Endothelial cell of umbilical vein (primary cell): Measurements from ENCODE around the gene KAT2A. TPM values are rescaled to one million over a fixed set of nuclear protein-coding genes. Genes with fewer than 3 reads are reported as not detected.

Experiments used
- BruUV-seq: library from RNA; stranded (reverse); fragments of 400-500 nt; replicated peaks from 2 replicates; lab custom pipeline; 2021; lab: Mats Ljungman, UMichigan
- CTCF ChIA-PET: fragments of 300-600, 350-600 bp; sonication (Branson Sonifier 250); formaldehyde crosslinking; loops from one replicate; lab custom pipeline; 2021; ENCODE audit warnings: antibody characterized with exemption, inconsistent platforms; lab: Charles Lee
- POLR2A ChIA-PET: fragments of 300-600, 350-600 bp; sonication (Branson Sonifier 250); formaldehyde crosslinking; loops from one replicate; lab custom pipeline; 2021; ENCODE audit warnings: antibody characterized with exemption, inconsistent platforms; lab: Charles Lee
- DNase-seq: peaks from one replicate; pipeline ENCODE4 v3.0.0-alpha.2; 2011; ENCODE audit warnings: low read depth, low spot score
- FAIRE-seq: peaks from 2 replicates; lab custom pipeline; 2011; peaks lifted over from hg19 to GRCh38; lab: Jason Lieb, UNC
- H2AFZ ChIP-seq: 2 replicates; pipeline ENCODE4 v1.6.0; 2012; ENCODE audit warnings: low read depth, low read length, control low read depth, inconsistent platforms
- H3K27ac ChIP-seq: 2 replicates; pipeline ENCODE4 v1.5.1; 2011; ENCODE audit warnings: low read depth, mild to moderate bottlenecking, control low read depth, low read length, moderate library complexity; ENCODE audit not compliant: insufficient read depth
- H3K27me3 ChIP-seq, 2 experiments: 2 replicates each; pipeline versions ENCODE4 v1.6.0 to v1.6.1; 2011; ENCODE audit warnings: low read length in 2 of 2, mixed read lengths in 1 of 2; ENCODE audit not compliant: control insufficient read depth in 2 of 2, insufficient read depth in 2 of 2
- H3K36me3 ChIP-seq, 2 experiments: 2 replicates in 1 of 2; 3 replicates in 1 of 2; pipeline ENCODE4 v1.5.1; 2011; ENCODE audit warnings: low read length in 2 of 2, mild to moderate bottlenecking in 1 of 2, moderate library complexity in 1 of 2; ENCODE audit not compliant: control insufficient read depth in 2 of 2, insufficient read depth in 2 of 2; ENCODE audit errors: extremely low read depth in 1 of 2
- H3K4me1 ChIP-seq: 3 replicates; pipeline ENCODE4 v1.5.1; 2011; ENCODE audit warnings: mild to moderate bottlenecking, low read length; ENCODE audit not compliant: control insufficient read depth, insufficient read depth; ENCODE audit errors: extremely low read depth
- H3K4me2 ChIP-seq: 2 replicates; pipeline ENCODE4 v1.6.1; 2011; ENCODE audit warnings: low read length, control low read depth, mixed read lengths; ENCODE audit not compliant: insufficient read depth
- H3K4me3 ChIP-seq, 3 experiments: fragments of 200-600 bp in 1 of 3; sonication (generic), shearing (Covaris generic) in 1 of 3; replicated peaks in 1 of 3; 2 replicates each; pipeline ENCODE4 v1.5.1; 2011 to 2016; ENCODE audit warnings: control low read depth in 3 of 3, low read length in 3 of 3, mild to moderate bottlenecking in 2 of 3, inconsistent platforms in 1 of 3, low read depth in 1 of 3, moderate library complexity in 1 of 3; ENCODE audit not compliant: insufficient read depth in 1 of 3
- H3K79me2 ChIP-seq: 2 replicates; pipeline ENCODE4 v1.6.0; 2012; ENCODE audit warnings: low read length, inconsistent platforms; ENCODE audit not compliant: control insufficient read depth, insufficient read depth
- H3K9ac ChIP-seq: replicated peaks from 2 replicates; pipeline ENCODE3; 2011; ENCODE audit warnings: low read length, control low read depth; ENCODE audit not compliant: insufficient read depth; ENCODE audit errors: extremely low read depth
- H3K9me1 ChIP-seq: replicated peaks from 3 replicates; pipeline ENCODE4 v1.6.0; 2011; ENCODE audit warnings: mild to moderate bottlenecking, low read length; ENCODE audit not compliant: control insufficient read depth, insufficient read depth; ENCODE audit errors: extremely low read depth
- H3K9me3 ChIP-seq: replicated peaks from 2 replicates; pipeline ENCODE4 v1.5.1; 2012; ENCODE audit warnings: low read length, inconsistent platforms; ENCODE audit not compliant: control insufficient read depth, insufficient read depth
- H4K20me1 ChIP-seq: replicated peaks from 2 replicates; pipeline ENCODE3; 2011; ENCODE audit warnings: mild to moderate bottlenecking, low read length; ENCODE audit not compliant: control insufficient read depth, insufficient read depth; ENCODE audit errors: extremely low read depth
- CTCF ChIP-seq, 2 donors: IDR thresholded peaks; 1 replicate in 1 of 2; 2 replicates in 1 of 2; pipeline ENCODE4 v1.5.1; 2011; ENCODE audit warnings: low read length in 2 of 2, mild to moderate bottlenecking in 2 of 2, moderate library complexity in 2 of 2, control low read depth in 1 of 2, inconsistent platforms in 1 of 2, low read depth in 1 of 2; ENCODE audit not compliant: insufficient read depth in 1 of 2; ENCODE audit errors: extremely low read depth in 1 of 2
- EZH2 ChIP-seq: IDR thresholded peaks from 2 replicates; pipeline ENCODE4 v1.6.1; 2012; ENCODE audit warnings: borderline replicate concordance, low read depth, mild to moderate bottlenecking, moderate library complexity, low read length, inconsistent platforms; ENCODE audit not compliant: severe bottlenecking
- FOS ChIP-seq: IDR thresholded peaks from 2 replicates; pipeline ENCODE4 v1.6.1; 2011; ENCODE audit warnings: mild to moderate bottlenecking, low read length, moderate library complexity, borderline replicate concordance; ENCODE audit not compliant: insufficient read depth
- GATA2 ChIP-seq: IDR thresholded peaks from 2 replicates; pipeline ENCODE4 v1.7.0; 2011; ENCODE audit warnings: low read depth, mild to moderate bottlenecking, moderate library complexity, mixed read lengths, low read length; ENCODE audit not compliant: insufficient read length, insufficient read depth
- JUN ChIP-seq: IDR thresholded peaks from 2 replicates; pipeline ENCODE4 v1.6.1; 2011; ENCODE audit warnings: borderline replicate concordance, low read depth; ENCODE audit not compliant: insufficient read length, insufficient read depth
- MAX ChIP-seq: IDR thresholded peaks from 2 replicates; pipeline ENCODE4 v1.6.1; 2011; ENCODE audit not compliant: insufficient read depth, insufficient read length
- POLR2A ChIP-seq: IDR thresholded peaks from 2 replicates; pipeline ENCODE4 v1.6.1; 2012; ENCODE audit warnings: low read depth, mild to moderate bottlenecking, control low read depth, low read length
- POLR2AphosphoS5 ChIP-seq: IDR thresholded peaks from 2 replicates; pipeline ENCODE4 v1.6.1; 2012; ENCODE audit warnings: low read depth, mild to moderate bottlenecking, control low read depth, low read length, moderate library complexity; ENCODE audit not compliant: insufficient read depth
- dilution Hi-C: fragments of 300-500 bp; cut with MboI; formaldehyde crosslinking; loops from one replicate; pipeline ENCODE4 v1.15.0; 2019; ENCODE audit warnings: low sequenced_read_pairs; ENCODE audit not compliant: extremely low pct_ligation_motif_present
- intact Hi-C: fragments of 100-400 bp; cut with micrococcal nuclease; formaldehyde crosslinking; loops from one replicate; pipeline ENCODE4 v1.10.0; 2022
- polyA plus RNA-seq, 4 experiments: library from polyadenylated mRNA; depleted of rRNA in 3 of 4; stranded (reverse) in 3 of 4; unstranded in 1 of 4; fragments of >200 nt; gene quantifications; 2 replicates each; pipeline versions ENCODE4 v1.2.1 to v1.2.3, GENCODE V29; 2011 to 2012; ENCODE audit warnings: missing spikeins in 1 of 4
- total RNA-seq: library from RNA; stranded (reverse); gene quantifications from 2 replicates; pipeline ENCODE4 v1.2.3, GENCODE V29; 2021

Gene KAT2A
- total and polyA plus RNA-seq, 2 donors (not counting 3 experiments of a cell fraction or from before 2014, with no cell fraction given) = 32.9 to 33.4 TPM

GRCh38 chr17:42098730-42099399 is 22.3 kb downstream of the KAT2A start:
- no peak overlapping the region for H3K9ac ChIP-seq
- ChIA-PET POLR2A (interaction anchor here (0.6 kb wide), 1 partner anchor 133 kb away, joined by 4 read pairs; no protein-coding TSS in a partner anchor), CTCF (interaction anchor here (1.0 to 1.5 kb wide), 3 partner anchors 31 to 136 kb away, joined by 4 to 8 read pairs (median 5); no protein-coding TSS in a partner anchor)
- no peak overlapping the region for H3K27ac ChIP-seq
- H3K36me3 ChIP-seq = no peaks in the 10 kb centered on the region
- peaks cover 14 to 20% of the 10 kb centered on the region in 2 experiments for H3K27me3 ChIP-seq
- no peaks in the 10 kb centered on the region for H3K9me3 ChIP-seq
- H4K20me1 ChIP-seq = no peaks in the 10 kb centered on the region
- BruUV-seq = no TSS peak
- H3K4me1 ChIP-seq = peaks cover 5% of the 10 kb centered on the region
- H2AFZ ChIP-seq = no peak overlapping the region
- H3K79me2 ChIP-seq = no peaks in the 10 kb centered on the region
- TF ChIP-seq EZH2 (no peak), POLR2A (no peak), POLR2AphosphoS5 (no peak), GATA2 (no peak), JUN (no peak), CTCF (IDR thresholded peaks at IDR 0.05; ENCODE audit: extremely low read depth in 1 of 2, insufficient read depth in 1 of 2, low read depth in 1 of 2, low read length in 2 of 2) (no peak), FOS (no peak), MAX (no peak)
- H3K4me2 ChIP-seq = no peak overlapping the region
- intact Hi-C loops = no loop called here
- H3K9me1 ChIP-seq = no peaks in the 10 kb centered on the region
- FAIRE-seq (no peak), DNase-seq (no peak)
- H3K4me3 ChIP-seq = no peak overlapping the region
- dilution Hi-C loops = no loop called here
